Measurements from ENCODE around the gene MYH11. TPM values are rescaled to one million over a fixed set of nuclear protein-coding genes. Genes with fewer than 3 reads are reported as not detected.

MYH11 gene
- total and polyA plus RNA-seq, 10 of the 15 experiments (the other 5 are each of a cell fraction or from before 2014, with no cell fraction given): 0.01 to 1.9 (median 0.13) TPM; not detected in 1

DNA sequence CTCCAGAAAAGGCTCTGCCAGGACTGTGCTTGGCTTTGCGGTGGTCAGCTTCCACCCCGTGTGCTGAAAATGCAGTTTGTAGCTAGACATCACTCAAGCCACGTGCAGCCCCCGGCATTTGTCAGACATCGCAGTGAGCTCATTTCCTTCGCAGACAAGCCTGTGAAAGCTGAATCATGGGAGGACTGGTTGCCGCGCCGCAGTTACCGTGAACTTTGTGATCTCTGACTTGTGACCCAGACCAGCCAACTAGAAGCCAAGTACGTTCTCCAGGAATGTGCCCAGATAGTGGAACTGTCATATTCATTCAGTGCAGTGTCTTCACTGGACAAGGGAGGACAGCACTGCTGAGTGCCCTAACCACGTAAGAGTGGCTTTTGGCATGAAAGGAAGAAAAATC lies 148.7 kb downstream of the MYH11 start (continued):
- TF ChIP-seq, protein P1, sequence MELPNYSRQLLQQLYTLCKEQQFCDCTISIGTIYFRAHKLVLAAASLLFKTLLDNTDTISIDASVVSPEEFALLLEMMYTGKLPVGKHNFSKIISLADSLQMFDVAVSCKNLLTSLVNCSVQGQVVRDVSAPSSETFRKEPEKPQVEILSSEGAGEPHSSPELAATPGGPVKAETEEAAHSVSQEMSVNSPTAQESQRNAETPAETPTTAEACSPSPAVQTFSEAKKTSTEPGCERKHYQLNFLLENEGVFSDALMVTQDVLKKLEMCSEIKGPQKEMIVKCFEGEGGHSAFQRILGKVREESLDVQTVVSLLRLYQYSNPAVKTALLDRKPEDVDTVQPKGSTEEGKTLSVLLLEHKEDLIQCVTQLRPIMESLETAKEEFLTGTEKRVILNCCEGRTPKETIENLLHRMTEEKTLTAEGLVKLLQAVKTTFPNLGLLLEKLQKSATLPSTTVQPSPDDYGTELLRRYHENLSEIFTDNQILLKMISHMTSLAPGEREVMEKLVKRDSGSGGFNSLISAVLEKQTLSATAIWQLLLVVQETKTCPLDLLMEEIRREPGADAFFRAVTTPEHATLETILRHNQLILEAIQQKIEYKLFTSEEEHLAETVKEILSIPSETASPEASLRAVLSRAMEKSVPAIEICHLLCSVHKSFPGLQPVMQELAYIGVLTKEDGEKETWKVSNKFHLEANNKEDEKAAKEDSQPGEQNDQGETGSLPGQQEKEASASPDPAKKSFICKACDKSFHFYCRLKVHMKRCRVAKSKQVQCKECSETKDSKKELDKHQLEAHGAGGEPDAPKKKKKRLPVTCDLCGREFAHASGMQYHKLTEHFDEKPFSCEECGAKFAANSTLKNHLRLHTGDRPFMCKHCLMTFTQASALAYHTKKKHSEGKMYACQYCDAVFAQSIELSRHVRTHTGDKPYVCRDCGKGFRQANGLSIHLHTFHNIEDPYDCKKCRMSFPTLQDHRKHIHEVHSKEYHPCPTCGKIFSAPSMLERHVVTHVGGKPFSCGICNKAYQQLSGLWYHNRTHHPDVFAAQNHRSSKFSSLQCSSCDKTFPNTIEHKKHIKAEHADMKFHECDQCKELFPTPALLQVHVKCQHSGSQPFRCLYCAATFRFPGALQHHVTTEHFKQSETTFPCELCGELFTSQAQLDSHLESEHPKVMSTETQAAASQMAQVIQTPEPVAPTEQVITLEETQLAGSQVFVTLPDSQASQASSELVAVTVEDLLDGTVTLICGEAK (IDR thresholded peaks at IDR 0.05; ENCODE audit: borderline replicate concordance): no peak
- TF ChIP-seq SMAD5 (IDR thresholded peaks at IDR 0.05; ENCODE audit: low read depth) (no peak), PAX8 (IDR thresholded peaks at IDR 0.05) (no peak)

DNA sequence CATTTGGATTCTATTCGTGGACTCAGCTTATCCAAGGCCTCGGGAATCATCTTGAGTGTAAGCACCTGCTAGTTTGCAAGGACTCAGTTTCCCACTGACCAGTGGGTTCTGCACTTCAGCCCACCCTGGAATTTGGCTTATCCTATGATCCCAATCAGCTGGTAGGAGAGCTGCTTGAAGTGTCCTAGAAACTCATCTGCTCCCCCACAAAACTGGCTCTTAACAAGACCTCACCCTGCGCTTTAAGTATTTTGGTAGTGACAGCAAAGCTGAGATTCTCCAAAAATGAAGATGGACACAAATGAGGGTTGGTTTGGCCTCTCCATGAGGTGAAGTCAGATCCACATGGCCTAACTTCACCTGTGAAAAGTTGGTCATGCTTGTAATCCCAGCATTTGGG lies 149.5 kb downstream of the MYH11 start:
- H3K79me2 ChIP-seq (ENCODE audit: control insufficient read depth, insufficient read depth, low read length): no peaks in the 10 kb centered on the region; the same call in 1 of the 2 replicates
- RAD21 ChIA-PET (ENCODE audit: unreplicated experiment): no interaction called here
- H3K36me3 ChIP-seq (ENCODE audit: control insufficient read depth in 2 of 2, insufficient read depth in 2 of 2, low read length in 1 of 2): peaks cover 14 to 25% of the 10 kb centered on the region in 2 experiments; a peak in 3 of 4 replicates
- H3K9me3 ChIP-seq (replicated peaks; ENCODE audit: control insufficient read depth, insufficient read depth, low read length): no peaks in the 10 kb centered on the region
- no peak overlapping the region for H3K4me2 ChIP-seq (ENCODE audit: control insufficient read depth, insufficient read depth)
- FAIRE-seq (no peak), ATAC-seq (no peak), DNase-seq (ENCODE audit: low read depth, low spot score) (no peak)
- POLR2A ChIA-PET: no interaction called here
- TF ChIP-seq HDAC6 (IDR thresholded peaks at IDR 0.05; ENCODE audit: unreplicated experiment): no peak
- TF ChIP-seq TARDBP (IDR thresholded peaks at IDR 0.05; ENCODE audit: borderline replicate concordance): no peak
- TF ChIP-seq BMI1 (IDR thresholded peaks at IDR 0.05; ENCODE audit: borderline replicate concordance): no peak
- no peak for TF ChIP-seq TAF1 (IDR thresholded peaks at IDR 0.05; ENCODE audit: borderline replicate concordance, low read depth, low read length)
- H3K9ac ChIP-seq (ENCODE audit: control insufficient read depth, insufficient read depth, low read length): no peak overlapping the region
- no peaks in the 10 kb centered on the region for H3K27me3 ChIP-seq (replicated peaks in 1 of 2; ENCODE audit: control insufficient read depth in 2 of 2, insufficient read depth in 2 of 2, low read length in 1 of 2)
- in situ Hi-C loops (cut with MboI): no loop called here
- H3K4me1 ChIP-seq (ENCODE audit: control insufficient read depth, insufficient read depth, low read length): no peaks in the 10 kb centered on the region
- SMC1A ChIA-PET (ENCODE audit: uncharacterized antibody, unreplicated experiment): interaction anchor here (1.2 kb wide), 1 partner anchor 302 kb away, joined by 4 read pairs; no protein-coding TSS in a partner anchor
- H2AFZ ChIP-seq (ENCODE audit: control insufficient read depth, low read depth, low read length): no peak overlapping the region
- CTCF ChIA-PET: no interaction called here
- WGBS (ENCODE audit: insufficient coverage, insufficient replicate concordance, low lambda C conversion rate, missing lambda C conversion rate): 100% methylated on average over 3 of the region's 3 CpGs
- no peak overlapping the region for H3K27ac ChIP-seq (ENCODE audit: control insufficient read depth, insufficient read depth)
- H4K20me1 ChIP-seq (ENCODE audit: control insufficient read depth, insufficient read depth): no peaks in the 10 kb centered on the region; the same call in 1 of the 2 replicates
- H3K4me3 ChIP-seq: no peak overlapping the region
- intact Hi-C loops (cut with micrococcal nuclease; ENCODE audit: unreplicated experiment): loop anchor here (10.0 kb wide), 1 partner anchor 283 kb away; no protein-coding TSS in a partner anchor
- BruUV-seq (replicated peaks): no TSS peak
